A549 (cell line): Measurements from ENCODE around the gene MAML3. TPM values are rescaled to one million over a fixed set of nuclear protein-coding genes. Genes with fewer than 3 reads are reported as not detected.
"Not testable (repeated sequence)": the region's sequence is repeated elsewhere in the genome, so short reads cannot be mapped to it uniquely, and the experiment has no call there.

Experiments used
- ATAC-seq, 2 experiments: fragments of 200-7000 bp in 1 of 2; fragments of >200 bp in 1 of 2; cut with Nextera tagmentation in 1 of 2; cut with Tn5 transposase in 1 of 2; 3 replicates each; pipeline versions ENCODE4 v1.8.0 to v1.9.1; 2018 to 2020; ENCODE audit warnings: mild to moderate bottlenecking in 1 of 2, moderate library complexity in 1 of 2
- CTCF ChIA-PET: fragments of 300-600 bp; sonication (Branson Sonifier 250); formaldehyde crosslinking; extraction: SDS; loops from one replicate; lab custom pipeline; 2021; ENCODE audit warnings: antibody characterized with exemption, inconsistent platforms; lab: Yijun Ruan, JAX
- POLR2A ChIA-PET: fragments of 350-600 bp; formaldehyde crosslinking; extraction: SDS; loops from one replicate; lab custom pipeline; 2021; ENCODE audit warnings: antibody characterized with exemption, inconsistent platforms; lab: Yijun Ruan, JAX
- DNase-seq, 2 experiments: peaks; one replicate each; pipeline versions ENCODE4 v3.0.0 to v3.0.0-alpha.2; 2011 to 2016; ENCODE audit warnings: low read depth in 1 of 2, low spot score in 1 of 2
- FAIRE-seq: peaks from 2 replicates; lab custom pipeline; 2011; peaks lifted over from hg19 to GRCh38; lab: Jason Lieb, UNC
- H3K27ac ChIP-seq, 2 experiments: fragments of >200 bp; sonication (Bioruptor Twin); formaldehyde crosslinking; 3 replicates each; pipeline ENCODE4 v1.5.1; 2016 to 2017
- H3K4me1 ChIP-seq: fragments of >200 bp; sonication (Bioruptor Twin); formaldehyde crosslinking; 3 replicates; pipeline ENCODE4 v1.6.1; 2016
- H3K4me2 ChIP-seq: fragments of >200 bp; sonication (Bioruptor Twin); formaldehyde crosslinking; 3 replicates; pipeline ENCODE4 v1.6.1; 2016
- H3K4me3 ChIP-seq: fragments of >200 bp; sonication (Bioruptor Twin); formaldehyde crosslinking; 3 replicates; pipeline ENCODE4 v1.5.1; 2016
- H3K9me3 ChIP-seq: fragments of >200 bp; sonication (Bioruptor Twin); formaldehyde crosslinking; 3 replicates; pipeline ENCODE4 v1.6.1; 2016
- CBX8 ChIP-seq: fragments of 200-600 bp; sonication (generic); IDR thresholded peaks from 2 replicates; pipeline ENCODE4 v1.6.1; 2016
- CEBPB ChIP-seq, 2 experiments: fragments of >200 bp in 1 of 2; sonication (Bioruptor Twin) in 1 of 2; formaldehyde crosslinking in 1 of 2; IDR thresholded peaks; 2 replicates each; pipeline ENCODE4 v1.6.1; 2012 to 2016
- CHD2 ChIP-seq: fragments of 150-350 bp; IDR thresholded peaks from 2 replicates; pipeline ENCODE4 v1.6.1; 2014; ENCODE audit warnings: low read length; ENCODE audit not compliant: partially characterized antibody
- CTCF ChIP-seq: fragments of >200 bp; sonication (Bioruptor Twin); formaldehyde crosslinking; IDR thresholded peaks from 3 replicates; pipeline ENCODE4 v1.5.1; 2016
- E2F6 ChIP-seq: IDR thresholded peaks from 2 replicates; pipeline ENCODE4 v1.6.1; 2012; ENCODE audit warnings: low read depth, borderline replicate concordance
- HDAC2 ChIP-seq: fragments of 200-600 bp; sonication (generic); IDR thresholded peaks from 2 replicates; pipeline ENCODE4 v1.6.1; 2016
- HES2 ChIP-seq: fragments of >200 bp; sonication (Bioruptor Twin); formaldehyde crosslinking; IDR thresholded peaks from 2 replicates; pipeline ENCODE4 v1.6.1; 2016
- HMGXB4 ChIP-seq: fragments of 250-450 bp; sonication (Bioruptor Pico); IDR thresholded peaks from 2 replicates; pipeline ENCODE4 v1.5.0; 2021; ENCODE audit warnings: mild to moderate bottlenecking, moderate library complexity, borderline replicate concordance
- HOXA7 ChIP-seq: fragments of 250-450 bp; sonication (Bioruptor Pico); IDR thresholded peaks from 2 replicates; pipeline ENCODE4 v1.5.0; 2020; ENCODE audit warnings: mild to moderate bottlenecking, moderate library complexity
- HOXB13 ChIP-seq: fragments of 250-450 bp; sonication (Bioruptor Pico); IDR thresholded peaks from 2 replicates; pipeline ENCODE4 v1.5.0; 2020; ENCODE audit warnings: low read depth, mild to moderate bottlenecking, moderate library complexity
- MAX ChIP-seq: IDR thresholded peaks from 2 replicates; pipeline ENCODE4 v1.6.1; 2012
- MAZ ChIP-seq: fragments of 150-350 bp; IDR thresholded peaks from 2 replicates; pipeline ENCODE4 v1.6.1; 2014; ENCODE audit warnings: antibody characterized with exemption, low read depth, low read length, borderline replicate concordance
- REST ChIP-seq: fragments of 200-600 bp; sonication (generic); IDR thresholded peaks from 2 replicates; pipeline ENCODE4 v1.6.1; 2016; ENCODE audit warnings: antibody characterized with exemption, mild to moderate bottlenecking, moderate library complexity
- SREBF2 ChIP-seq: fragments of 450-650 bp; IDR thresholded peaks from 2 replicates; pipeline ENCODE4 v1.6.1; 2014; ENCODE audit warnings: mild to moderate bottlenecking, moderate library complexity
- TP53 ChIP-seq: fragments of 250-450 bp; sonication (Bioruptor Pico); IDR thresholded peaks from 2 replicates; pipeline ENCODE4 v1.5.0; 2021; ENCODE audit warnings: mild to moderate bottlenecking, moderate library complexity
- ZSCAN20 ChIP-seq: fragments of 250-450 bp; sonication (Bioruptor Pico); IDR thresholded peaks from 2 replicates; pipeline ENCODE4 v1.8.0; 2022; ENCODE audit warnings: mild to moderate bottlenecking, moderate library complexity
- WGBS: methylation state at CpG from one replicate; pipeline ENCODE4 v1.1.6; 2017; ENCODE audit errors: missing lambda C conversion rate; 5-methylcytosine and 5-hydroxymethylcytosine counted together
- polyA plus RNA-seq, 4 experiments: library from polyadenylated mRNA; depleted of rRNA in 3 of 4; stranded (reverse); fragments of >200 nt; fragmentation: RNase III in 1 of 4; extraction: RNeasy Plus Mini Kit Qiagen cat#74134 plus additional on column Dnase treatment in 1 of 4; gene quantifications; 2 replicates in 3 of 4; 3 replicates in 1 of 4; pipeline ENCODE4 v1.2.3, GENCODE V29; 2011 to 2017

MAML3 gene
- polyA plus RNA-seq, 2 of the 4 experiments (the other 2 are of a cell fraction): 9.0 to 22.2 TPM

- ChIA-PET CTCF (no interaction called here), POLR2A (no interaction called here)
- Histone ChIP-seq H3K4me3 (no peak overlapping the region), H3K4me1 (peaks cover 18% of the 10 kb centered on the region), H3K4me2 (no peak overlapping the region), H3K9me3 (no peaks in the 10 kb centered on the region), H3K27ac (no peak overlapping the region)
- no peak for TF ChIP-seq TP53 (CRISPR knock-in tag)
- TF ChIP-seq CEBPB (IDR thresholded peaks at IDR 0.05): no peak
- no peak for TF ChIP-seq MAZ
- no peak for TF ChIP-seq HMGXB4 (CRISPR knock-in tag)
- no peak for TF ChIP-seq HOXA7
- TF ChIP-seq CBX8: no peak
- TF ChIP-seq MAX: no peak
- TF ChIP-seq SREBF2: no peak
- no peak for TF ChIP-seq HOXB13 (CRISPR knock-in tag)
- no peak for TF ChIP-seq HES2
- no peak for TF ChIP-seq CHD2
- no peak for TF ChIP-seq HDAC2
- no peak for TF ChIP-seq E2F6
- TF ChIP-seq CTCF: no peak
- TF ChIP-seq REST: no peak
- TF ChIP-seq ZSCAN20: no peak
- WGBS: 95% methylated on average over 5 of the region's 5 CpGs
- FAIRE-seq (no peak), DNase-seq (no peak), ATAC-seq (no peak)
These were observed 203.4 kb downstream of the MAML3 start for GRCh38 chr4:139950568-139950967.

- H3K4me2 ChIP-seq, FAIRE-seq, H3K4me3 ChIP-seq, ATAC-seq, POLR2A ChIA-PET, CTCF ChIA-PET, H3K27ac ChIP-seq, DNase-seq, H3K9me3 ChIP-seq: not testable (repeated sequence)
- 96% methylated on average over 2 of the region's 2 CpGs for WGBS
- H3K4me1 ChIP-seq: peaks cover 18% of the 10 kb centered on the region
These were observed 209.1 kb downstream of the MAML3 start for GRCh38 chr4:139944916-139945315.
